IPS DF 19.7 (cell line): ENCODE data around the gene GMPPA.
A peak's percentile ranks its signal among the peaks of the same experiment; 100 is the strongest.

Experiments
- DNase-seq: peaks from one replicate; pipeline ENCODE4 v3.0.0-alpha.2; 2013; ENCODE audit warnings: low read depth, low spot score

Gene GMPPA

GRCh38 chr2:219498280-219499057 lies at the start of gene GMPPA:
Gene GMPPA (plus strand): TSS chr2:219498891. CDS start chr2:219499976, 1,085 bp downstream.
- peak; percentile 98 for DNase-seq

GRCh38 chr2:219449609-219450008 lies 49.1 kb upstream of the GMPPA start:
- no peak for DNase-seq

GRCh38 chr2:219451661-219452360 lies 46.9 kb upstream of the GMPPA start:
- DNase-seq: no peak

GRCh38 chr2:219452361-219453317 lies 46.1 kb upstream of the GMPPA start:
- DNase-seq: no peak

- DNase-seq: no peak
These were observed 44.8 kb upstream of the GMPPA start for GRCh38 chr2:219453671-219454590.

GRCh38 chr2:219455581-219455980 lies 43.1 kb upstream of the GMPPA start:
- DNase-seq: no peak

GRCh38 chr2:219457784-219458369 lies 40.8 kb upstream of the GMPPA start:
- no peak for DNase-seq

GRCh38 chr2:219458996-219459395 lies 39.7 kb upstream of the GMPPA start:
- no peak for DNase-seq

GRCh38 chr2:219459460-219460311 lies 39.0 kb upstream of the GMPPA start:
- DNase-seq: no peak

- DNase-seq: no peak
These were observed 38.2 kb upstream of the GMPPA start for GRCh38 chr2:219460424-219460926.

- no peak for DNase-seq
These were observed 37.6 kb upstream of the GMPPA start for GRCh38 chr2:219461047-219461514.

- no peak for DNase-seq
These were observed 37.0 kb upstream of the GMPPA start for GRCh38 chr2:219461669-219462068.

GRCh38 chr2:219462349-219462748 lies 36.3 kb upstream of the GMPPA start:
- no peak for DNase-seq

GRCh38 chr2:219464286-219465032 lies 34.2 kb upstream of the GMPPA start:
- no peak for DNase-seq

GRCh38 chr2:219465659-219466561 lies 32.8 kb upstream of the GMPPA start:
- no peak for DNase-seq

- no peak for DNase-seq
These were observed 31.6 kb upstream of the GMPPA start for GRCh38 chr2:219466816-219467735.
